ENCODE results near the gene HAPLN3.
"Not testable (repeated sequence)": the region's sequence is repeated elsewhere in the genome, so short reads cannot be mapped to it uniquely, and the experiment has no call there.

HAPLN3 gene, protein sequence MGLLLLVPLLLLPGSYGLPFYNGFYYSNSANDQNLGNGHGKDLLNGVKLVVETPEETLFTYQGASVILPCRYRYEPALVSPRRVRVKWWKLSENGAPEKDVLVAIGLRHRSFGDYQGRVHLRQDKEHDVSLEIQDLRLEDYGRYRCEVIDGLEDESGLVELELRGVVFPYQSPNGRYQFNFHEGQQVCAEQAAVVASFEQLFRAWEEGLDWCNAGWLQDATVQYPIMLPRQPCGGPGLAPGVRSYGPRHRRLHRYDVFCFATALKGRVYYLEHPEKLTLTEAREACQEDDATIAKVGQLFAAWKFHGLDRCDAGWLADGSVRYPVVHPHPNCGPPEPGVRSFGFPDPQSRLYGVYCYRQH

DNA sequence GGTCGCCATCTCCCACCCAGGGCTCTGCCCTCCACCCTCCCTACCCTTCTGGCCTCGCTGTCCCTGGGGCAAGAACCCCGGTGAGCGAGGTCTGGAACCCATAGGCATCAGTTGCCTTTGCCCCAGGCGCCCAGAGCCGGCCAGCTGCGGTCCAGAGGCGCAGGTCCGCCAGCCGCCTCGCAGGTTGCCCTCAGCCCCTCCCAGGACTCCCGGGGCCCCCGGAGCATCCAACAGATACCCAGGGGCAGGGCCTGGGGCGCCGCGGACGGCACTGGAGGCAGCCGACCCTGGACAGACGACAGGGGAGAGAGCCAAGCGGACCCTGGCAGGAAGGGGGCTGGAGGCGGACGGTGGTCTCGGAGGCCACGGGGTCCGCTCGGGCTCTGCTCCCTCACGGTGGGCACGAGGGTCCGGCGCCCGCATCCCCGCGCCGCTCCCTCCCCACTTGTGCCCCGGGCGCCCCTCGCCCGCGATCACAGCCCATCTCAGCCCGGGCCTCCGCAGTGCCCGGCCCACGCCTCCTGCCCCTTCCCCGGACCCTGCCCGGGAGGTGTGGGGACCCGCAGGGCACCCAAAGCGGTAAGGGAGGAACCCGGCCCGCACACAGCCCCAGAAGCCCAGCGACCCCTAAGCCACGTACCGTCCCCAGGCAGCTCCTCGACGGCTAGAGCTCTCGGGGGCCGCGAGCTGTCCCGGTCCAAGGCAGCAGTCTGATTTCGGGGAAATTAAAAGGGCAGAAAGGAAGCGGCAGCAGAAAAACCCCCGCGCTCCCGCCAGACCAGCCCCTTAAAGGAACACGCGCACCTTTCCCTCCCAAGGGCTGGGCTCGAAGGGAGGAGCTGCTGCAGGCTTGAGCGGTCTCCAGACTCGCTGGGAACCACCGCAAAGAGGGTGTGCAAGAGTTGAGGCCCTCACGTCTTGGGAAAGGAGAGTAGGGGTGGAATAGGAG, at the start of gene HAPLN3:
TSS of gene HAPLN3 (minus strand) at position 726 of the 949 bp plus-strand sequence. CDS start 8,246 bp downstream, outside the sequence.
- peak; percentile 39 for DNase-seq (ENCODE audit: low spot score)

DNA sequence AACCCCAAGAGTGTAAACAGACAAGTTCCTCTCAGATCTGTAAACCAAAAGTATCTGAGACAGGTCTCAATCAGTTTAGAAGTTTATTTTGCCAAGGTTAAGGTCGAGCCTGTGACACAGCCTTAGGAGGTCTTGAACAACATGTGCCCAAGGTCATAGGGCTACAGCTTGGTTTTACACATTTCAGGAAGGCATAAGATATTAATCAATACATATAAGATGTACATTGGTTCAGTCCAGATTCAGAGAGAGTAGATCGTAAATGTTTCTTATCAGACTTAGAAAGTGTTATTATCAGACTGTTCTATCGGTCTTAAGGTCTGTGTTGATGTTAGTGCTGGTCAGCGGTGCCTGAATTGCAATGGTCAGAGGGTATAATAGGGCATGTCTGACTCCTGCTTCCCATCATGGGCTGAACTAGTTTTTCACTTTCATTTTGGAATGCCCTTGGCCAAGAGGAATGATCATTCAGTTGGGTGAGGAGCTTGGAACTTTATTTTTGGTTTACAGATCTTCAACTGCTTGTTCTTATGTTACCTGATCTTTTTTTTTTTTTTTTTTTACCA, 44.8 kb upstream of the HAPLN3 start:
- no peak for DNase-seq (ENCODE audit: low spot score)

DNA sequence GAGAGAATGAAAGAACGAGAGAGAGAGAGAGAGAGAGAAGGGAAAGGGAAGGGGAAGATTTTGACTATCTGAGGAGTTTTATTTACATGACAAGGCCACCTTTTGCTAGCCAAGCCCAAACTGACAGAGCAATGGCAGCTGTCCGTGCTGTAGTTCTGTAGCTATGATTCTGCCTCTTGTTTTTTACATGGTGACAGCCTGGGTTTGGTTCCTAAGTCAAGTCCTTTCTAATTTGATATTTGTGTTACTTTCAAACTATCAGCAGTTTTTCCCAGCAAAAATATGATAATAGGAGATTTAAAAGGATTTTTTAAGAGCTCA, 44.1 kb upstream of the HAPLN3 start:
- DNase-seq (ENCODE audit: low spot score) = no peak

DNA sequence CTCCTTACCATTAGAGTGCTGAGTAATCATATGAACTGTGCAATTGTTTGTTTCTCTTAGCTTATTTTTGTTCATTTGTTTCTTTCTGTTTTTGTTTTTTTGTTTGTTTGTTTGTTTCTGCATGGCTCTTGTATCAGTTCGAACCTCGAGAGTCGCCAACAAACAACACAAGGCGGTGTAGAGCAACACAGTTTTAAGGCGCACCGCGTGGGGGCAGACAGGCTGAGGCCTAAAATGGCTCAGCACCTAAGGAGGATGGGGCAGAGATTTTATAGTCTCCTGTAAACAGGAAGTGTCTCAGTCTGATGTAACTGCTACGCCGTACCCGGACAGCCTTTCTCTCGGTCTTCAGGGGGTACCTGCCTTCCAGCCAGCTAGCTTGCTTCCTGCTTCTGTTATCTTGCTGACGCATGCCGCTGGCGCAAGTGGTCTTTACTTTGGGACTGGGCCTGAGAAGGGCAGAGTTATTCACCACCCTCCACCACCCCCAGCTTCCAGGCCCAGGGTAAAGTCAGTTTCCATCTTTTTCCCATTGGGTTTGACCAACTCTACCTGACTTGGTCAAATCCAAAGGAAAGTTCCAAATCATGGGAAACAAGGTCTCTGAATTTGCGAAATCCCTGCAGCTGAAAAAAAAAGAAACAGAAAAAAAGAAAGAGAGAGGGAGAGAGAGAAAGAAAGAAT, 43.6 kb upstream of the HAPLN3 start:
- no peak for DNase-seq (ENCODE audit: low spot score)

DNA sequence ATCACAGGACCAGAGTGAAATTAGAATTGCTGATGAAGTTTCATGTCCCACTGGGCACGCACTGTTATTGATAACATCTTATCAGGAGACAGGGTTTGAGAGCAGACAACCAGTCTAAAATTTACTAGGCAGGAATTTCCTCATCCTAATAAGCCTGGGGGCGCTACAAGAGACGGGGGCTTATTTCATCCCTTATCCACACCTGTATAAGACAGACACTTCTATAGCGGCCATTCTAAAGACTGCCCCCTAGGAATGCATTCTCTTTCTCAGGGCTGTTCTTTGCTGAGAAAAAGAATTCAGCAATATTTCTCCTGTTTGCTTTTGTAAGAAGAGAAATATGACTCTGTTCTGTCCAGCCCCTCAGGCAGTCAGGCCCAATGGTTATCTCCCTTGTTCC, 39.1 kb upstream of the HAPLN3 start:
- not testable (repeated sequence) for DNase-seq (ENCODE audit: low spot score)

DNA sequence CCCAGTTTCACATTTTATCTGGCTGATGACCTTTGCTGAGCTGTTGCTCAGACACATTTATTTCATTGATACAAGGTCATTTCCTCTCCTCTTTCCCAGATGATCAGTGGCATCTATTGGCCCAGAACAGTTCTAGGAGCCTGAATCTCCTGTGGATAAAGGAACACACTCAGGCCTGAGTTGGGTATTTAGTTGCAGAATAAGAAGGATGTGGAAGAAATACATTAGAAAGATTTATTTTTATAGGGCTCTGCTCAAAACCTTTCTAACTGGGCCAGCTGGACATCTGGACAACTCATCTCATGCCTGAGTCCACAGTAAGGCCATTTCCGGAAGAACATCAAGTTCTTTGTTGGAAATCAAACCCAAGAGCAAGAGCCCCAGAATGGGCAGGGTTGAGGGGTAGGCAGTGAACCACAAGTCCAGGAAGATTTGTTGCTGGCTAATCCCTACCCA, 37.6 kb upstream of the HAPLN3 start:
- no peak for DNase-seq (ENCODE audit: low spot score)

DNA sequence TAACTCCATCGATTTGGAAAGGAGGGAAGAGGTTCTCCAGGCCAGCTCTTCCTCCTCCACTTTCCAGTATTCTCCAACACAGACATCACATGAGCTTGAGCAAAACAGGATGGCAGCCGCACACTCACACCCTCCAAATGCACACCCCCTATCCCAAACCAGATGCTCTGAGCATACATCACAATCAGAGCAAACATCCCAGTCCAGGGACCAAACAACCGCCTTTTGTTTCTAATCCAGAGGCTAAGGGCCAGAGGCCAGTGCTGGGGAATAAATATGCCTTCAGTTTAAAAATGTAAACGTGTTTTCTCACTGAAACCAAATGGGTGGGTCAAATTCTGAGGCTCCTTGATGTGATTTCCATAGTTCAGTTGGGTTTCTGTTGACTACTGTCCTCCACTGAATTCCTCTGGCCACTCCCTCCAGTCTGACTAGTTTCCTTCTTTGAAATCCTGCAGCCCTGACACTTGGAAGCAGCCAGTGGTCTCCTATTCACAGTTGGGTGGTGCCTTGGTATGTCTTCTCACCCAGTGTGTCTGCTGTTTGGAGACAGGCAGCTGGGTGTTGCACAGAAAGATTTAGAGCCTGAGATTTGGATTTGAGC, 37.0 kb upstream of the HAPLN3 start:
- DNase-seq (ENCODE audit: low spot score) = no peak

DNA sequence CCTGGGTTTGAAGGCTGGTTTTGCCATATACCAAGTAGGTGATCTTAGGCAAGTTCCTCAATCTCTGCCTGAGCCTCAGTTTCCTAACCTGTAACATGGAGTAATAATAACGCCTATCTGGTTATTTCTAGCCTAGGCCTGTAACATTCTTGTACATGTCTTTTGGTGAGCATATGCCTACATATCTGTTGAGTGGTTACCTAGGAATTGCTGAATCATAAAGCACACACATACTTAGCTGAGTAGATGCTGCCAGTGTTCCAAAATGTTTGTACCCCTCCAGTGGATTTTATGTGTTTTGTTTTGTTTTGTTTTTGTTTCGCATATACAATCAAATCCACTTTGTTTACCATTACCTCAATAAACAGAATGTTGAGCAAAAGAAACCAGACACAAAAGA, 35.2 kb upstream of the HAPLN3 start:
- no peak for DNase-seq (ENCODE audit: low spot score)

DNA sequence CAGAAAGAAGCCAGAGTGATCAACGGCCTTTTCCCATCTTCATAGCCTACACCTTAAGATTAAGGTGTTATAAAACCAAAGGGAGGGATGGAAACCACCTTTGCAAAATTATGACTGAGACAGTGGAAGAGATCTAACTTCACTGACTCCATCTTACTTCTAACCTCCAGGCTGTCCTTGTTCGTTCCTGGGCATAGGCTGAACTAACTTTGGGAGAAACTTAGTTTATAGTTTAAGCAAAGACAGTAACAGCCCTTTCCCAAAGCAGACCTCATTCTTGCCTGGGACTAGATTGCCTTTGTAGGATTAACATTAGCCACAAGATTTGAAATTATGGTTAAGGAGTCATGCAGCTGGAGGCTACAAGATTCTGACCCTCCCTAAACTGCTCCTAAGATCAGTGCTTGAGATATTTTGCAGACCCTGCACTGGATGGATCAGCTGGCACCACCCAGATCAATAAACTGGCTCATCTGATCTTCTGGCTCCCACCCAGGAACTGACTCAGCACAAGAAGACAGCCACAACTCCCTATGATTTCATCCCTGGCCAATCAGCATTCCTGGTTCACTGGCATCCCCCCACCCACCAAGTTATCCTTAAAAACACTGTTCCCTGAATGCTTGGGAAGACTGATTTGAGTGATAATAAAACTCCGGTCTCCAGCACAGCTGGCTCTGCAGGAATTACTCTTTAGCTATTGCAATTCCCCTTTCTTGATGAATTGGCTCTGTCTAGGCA, 34.2 kb upstream of the HAPLN3 start:
- not testable (repeated sequence) for DNase-seq (ENCODE audit: low spot score)

DNA sequence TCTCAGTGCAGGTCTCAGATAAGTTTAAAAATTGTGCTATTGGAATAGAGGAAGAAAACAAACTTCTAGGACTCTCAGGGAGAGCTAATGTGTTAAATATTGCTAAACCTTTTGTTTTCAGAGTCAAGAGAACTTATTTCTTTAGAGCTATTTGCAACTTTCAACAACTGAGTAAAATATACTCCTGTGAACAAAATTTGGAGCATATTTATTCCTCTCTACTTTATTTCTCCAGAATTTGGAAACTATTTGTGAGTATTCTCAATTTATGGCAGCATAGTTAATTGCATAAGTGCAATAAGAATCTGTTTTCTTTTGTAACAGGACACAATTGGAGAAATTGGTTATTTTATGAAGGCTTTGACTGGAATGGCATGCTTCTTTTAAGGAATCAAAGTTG, 32.8 kb upstream of the HAPLN3 start:
- not testable (repeated sequence) for DNase-seq (ENCODE audit: low spot score)

DNA sequence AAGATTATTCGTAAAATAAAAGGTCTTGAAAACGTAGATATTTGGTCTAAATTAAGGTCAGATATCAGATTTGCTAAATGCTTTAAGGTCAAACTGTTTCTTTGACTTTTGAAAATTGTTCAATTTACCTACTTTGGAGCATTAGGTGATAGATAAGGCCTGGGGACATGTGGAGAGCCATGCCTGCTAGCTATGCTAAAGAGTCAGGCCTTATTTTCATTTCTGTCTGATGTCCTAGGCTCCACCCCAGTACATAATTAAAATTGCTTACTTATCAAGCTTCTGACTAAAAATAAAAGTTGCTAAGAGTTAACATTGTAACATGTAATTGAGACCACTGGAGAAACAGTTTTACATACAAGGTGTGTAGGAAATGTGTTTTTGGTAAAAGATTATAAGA, 30.3 kb upstream of the HAPLN3 start:
- not testable (repeated sequence) for DNase-seq (ENCODE audit: low spot score)

DNA sequence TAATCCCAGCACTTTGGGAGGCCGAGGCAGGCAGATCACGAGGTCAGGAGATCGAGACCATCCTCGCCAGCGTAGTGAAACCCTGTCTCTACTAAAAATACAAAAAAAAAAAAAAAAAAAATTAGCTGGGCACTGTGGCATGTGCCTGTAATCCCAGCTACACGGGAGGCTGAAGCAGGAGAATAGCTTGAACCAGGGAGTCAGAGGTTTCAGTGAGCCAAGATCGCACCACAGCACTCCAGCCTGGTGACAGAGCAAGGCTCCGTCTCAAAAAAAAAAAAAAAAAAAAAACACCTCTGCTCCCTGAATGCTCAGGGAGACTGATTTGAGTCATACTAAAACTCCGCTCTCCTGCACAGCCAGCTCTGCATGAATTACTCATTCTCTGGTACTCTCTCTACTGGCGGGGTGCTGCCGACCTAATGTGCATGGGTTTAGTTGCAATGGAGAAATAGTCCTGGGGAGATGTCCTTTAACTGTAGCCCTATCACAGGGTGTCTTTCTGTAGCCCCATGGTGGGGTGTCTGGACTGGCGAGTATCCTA, 25.6 kb upstream of the HAPLN3 start:
- not testable (repeated sequence) for DNase-seq (ENCODE audit: low spot score)

DNA sequence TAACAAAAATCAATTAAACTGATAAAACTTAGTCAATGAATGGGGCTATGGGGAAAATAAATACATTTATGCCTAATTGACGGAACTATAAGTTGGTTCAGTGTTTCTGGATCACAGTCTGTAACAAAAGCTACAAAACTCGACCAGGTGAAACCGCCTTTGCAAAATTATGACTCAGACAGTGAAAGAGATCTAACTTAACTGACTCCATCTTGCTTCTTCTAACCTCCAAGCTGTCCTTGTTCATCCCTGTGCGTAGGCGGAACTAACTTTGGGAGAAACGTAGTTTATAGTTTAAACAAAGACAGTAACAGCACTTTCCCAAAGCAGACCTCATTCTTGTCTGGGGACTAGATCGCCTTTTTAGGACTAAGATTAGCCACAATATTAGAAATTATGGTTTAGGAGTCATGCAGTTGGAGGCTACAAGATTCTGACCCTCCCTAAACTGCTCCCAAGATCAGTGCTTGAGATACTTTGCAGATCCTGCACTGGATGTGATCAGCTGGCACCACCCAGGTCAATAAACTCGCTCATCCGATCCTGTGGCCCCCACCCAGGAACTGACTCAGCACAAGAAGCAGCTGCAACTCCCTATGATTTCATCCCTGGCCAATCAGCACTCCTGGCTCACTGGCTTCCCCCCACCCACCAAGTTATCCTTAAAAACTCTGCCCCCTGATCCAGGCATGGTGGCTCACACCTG, 25.0 kb upstream of the HAPLN3 start:
- peak; percentile 19 for DNase-seq (ENCODE audit: low spot score)

DNA sequence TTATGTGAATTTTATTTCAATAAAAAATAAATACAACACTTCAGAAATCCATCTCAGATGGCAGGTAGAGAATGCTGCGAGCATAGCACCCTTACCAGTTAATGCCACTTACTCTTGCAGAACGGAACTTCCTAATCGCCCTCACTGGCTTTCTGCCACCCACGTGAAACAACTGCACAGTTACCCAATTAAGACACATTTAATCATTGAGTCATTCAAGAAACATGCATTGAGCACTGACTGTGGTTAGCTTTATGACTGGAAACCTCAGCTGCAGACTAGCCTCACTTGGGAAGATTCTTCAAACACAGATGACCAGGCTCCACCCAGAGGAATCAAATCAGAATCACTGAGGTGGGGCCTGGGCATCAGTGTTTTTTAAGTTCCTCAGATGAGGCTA, 23.4 kb upstream of the HAPLN3 start:
- peak; percentile 93 for DNase-seq (ENCODE audit: low spot score)

DNA sequence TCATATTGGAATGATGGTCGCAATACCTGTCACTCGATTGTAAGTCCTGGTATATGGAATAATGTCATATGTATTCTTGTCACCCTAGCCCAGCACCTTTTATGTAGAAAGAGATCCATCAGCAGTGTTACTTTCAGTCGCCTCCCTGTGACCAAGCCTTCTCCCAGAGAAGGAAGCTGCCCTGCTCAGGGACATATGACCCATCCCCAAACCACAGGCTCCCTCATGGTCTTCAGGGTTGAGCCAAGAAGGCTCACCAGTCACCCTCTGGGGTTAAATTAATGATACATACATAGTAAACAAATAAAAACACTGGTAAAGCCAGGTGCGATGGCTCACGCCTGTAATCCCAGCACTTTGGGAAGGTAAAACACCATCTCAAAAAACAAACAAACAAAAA, 22.4 kb upstream of the HAPLN3 start:
- DNase-seq (ENCODE audit: low spot score) = no peak

DNA sequence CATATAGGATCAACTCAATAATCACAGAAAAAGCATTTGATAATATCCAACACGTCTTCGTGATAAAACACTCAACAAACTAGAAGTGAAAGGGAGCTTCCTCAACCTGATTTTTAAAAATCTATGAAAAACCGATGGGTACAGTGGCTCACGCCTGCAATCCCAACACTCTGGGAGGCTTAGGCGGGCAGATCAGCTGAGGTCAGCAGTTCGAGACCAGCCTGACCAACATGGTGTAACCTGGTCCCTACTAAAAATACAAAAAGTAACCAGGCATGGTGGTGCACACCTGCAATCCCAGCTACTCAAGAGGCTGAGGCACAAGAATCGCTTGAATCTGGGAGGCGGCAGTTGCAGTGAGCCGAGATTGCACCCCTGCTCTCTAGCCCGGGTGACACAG, 20.0 kb upstream of the HAPLN3 start:
- no peak for DNase-seq (ENCODE audit: low spot score)

DNA sequence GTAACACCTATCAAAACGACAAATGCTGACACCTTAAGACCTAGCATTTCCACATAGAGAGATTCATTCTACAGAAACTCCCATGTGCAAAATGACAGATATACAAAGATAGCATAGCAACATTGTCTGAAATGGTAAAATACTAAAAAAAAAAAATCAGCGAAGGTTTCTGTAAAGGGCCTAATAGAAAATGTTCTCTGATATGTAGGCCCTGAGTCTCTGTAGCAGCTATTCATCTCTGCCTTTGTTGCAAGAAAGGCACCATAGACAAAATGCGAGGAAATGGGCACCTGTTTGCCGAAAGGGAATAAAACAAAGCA, 18.5 kb upstream of the HAPLN3 start:
- DNase-seq (ENCODE audit: low spot score) = no peak

DNA sequence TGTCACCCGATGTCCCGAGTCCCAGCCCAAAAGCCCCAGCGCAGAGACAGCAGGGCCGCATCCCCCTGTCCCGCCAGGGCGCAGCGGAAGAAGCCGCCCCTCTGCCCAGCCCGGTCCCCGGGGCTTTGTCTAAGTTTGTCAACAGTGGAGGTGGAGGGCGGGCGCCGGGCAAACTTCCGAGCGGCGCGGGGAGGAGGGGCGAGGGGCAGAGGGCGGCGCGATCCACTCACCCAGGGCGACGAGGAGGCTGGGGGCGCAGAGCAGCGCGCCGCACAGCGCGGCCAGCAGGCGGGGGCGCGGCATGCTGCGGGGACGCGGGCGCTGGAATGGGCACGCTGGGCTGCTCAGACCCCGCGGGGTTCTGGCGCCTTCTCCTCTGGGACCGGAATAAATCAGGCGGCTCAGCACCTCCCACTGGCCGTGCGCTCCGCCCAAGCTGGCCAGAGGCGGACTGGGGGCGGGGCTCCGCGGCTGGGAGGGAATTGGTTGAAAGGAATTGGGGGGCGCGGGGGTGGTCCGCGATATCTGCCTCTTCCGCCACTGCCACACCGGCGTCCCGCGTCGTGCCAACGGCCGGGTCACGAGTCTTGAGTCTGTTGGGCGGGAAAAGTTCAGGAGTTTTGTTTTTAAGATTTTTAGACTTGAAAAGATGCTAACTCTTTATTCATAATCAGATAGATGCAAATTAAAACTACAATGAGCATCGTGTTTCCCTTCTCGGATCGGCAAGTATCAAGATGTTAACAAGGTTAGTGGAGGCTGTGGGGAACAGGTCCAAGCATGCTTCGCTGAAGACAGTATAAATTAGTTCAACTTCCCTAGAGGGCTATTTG, 17.9 kb upstream of the HAPLN3 start, which contains the start of gene MFGE8:
TSS of gene MFGE8 (minus strand) at position 363 of the 833 bp plus-strand sequence. CDS start at position 303, 60 bp downstream.
- peak; percentile 66 for DNase-seq (ENCODE audit: low spot score)

DNA sequence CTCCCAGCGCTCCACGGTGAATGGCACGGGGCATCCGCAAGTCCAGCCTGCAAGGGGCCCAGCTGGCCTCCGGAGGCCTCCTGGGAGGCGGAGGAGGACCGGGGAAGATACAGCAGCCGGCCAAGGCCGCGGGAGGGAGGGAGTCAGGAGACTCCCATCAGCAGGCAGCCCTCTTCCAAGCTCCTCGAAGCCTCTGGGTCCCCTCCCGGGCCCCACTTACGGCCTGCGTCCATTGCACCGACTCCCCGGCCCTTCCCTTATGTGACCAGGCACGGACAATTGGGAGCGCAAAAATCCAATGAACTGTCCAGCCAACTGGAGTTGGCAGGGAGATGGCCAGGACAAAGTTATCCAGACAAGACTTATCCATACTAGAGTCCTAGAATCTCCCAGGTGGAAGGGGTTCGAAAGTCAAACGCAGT, 17.2 kb upstream of the HAPLN3 start:
- DNase-seq (ENCODE audit: low spot score) = no peak

Measured in LoVo (cell line).